GM18861 (cell line): ENCODE data around the gene PRSS36.
"Not testable (repeated sequence)": the region's sequence is repeated elsewhere in the genome, so short reads cannot be mapped to it uniquely, and the experiment has no call there.

ENCODE experiments used
- ATAC-seq: cut with Tn5 transposase; IDR thresholded peaks from one replicate; pipeline ENCODE4 v1.9.1; 2021; ENCODE audit not compliant: unreplicated experiment

The PRSS36 gene

DNA sequence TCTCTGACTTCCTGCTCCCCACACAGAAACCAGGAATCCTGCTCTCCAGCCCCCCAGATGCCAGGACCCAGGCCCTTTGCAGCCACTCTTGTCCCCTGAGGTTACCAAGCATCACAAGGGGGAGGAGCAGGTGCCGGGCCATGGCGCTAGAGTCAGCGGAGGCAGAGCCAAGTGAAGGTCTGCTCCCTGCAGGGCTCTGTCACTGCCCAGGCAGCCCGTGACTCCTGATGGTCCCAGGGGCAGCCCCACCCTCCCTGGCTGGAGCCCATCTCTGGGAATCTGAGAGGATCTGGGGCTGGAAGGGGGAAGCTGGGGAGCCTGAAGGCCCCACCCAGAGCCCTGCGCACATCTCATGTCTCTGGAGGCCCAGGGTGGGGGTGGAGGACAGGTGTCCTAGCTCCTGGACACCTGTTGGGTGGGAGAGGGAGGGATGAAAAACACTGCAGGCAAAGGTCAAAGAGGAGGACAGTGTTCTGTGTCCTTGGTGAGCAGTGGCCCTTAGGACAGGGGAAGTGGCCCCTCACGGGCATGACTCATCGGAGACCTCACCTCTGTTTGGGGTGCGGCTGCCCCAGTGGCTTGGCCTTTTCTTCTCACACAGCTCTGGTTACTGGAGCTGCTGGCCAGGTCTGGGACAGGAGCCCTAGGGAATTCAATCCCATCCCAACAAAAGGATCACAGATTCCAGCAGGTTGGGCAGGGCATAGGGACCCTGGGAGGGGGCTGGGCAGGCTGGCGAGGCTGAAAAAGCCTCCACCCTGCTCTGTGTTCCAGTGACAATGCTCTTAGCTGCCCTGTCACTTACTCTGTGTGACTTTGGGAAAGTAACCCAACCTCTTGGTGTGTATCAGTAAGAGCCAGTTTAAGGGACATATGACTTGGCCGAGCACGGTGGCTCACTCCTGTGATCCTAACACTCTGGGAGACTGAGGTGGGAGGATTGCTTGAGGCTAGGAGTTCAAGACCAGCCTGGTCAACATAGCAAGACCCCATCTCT lies at the start of gene PRSS36:
PRSS36 (minus strand) TSS at position 173 of the 997 bp plus-strand sequence; CDS start at position 142, 31 bp downstream.
- no peak for ATAC-seq

DNA sequence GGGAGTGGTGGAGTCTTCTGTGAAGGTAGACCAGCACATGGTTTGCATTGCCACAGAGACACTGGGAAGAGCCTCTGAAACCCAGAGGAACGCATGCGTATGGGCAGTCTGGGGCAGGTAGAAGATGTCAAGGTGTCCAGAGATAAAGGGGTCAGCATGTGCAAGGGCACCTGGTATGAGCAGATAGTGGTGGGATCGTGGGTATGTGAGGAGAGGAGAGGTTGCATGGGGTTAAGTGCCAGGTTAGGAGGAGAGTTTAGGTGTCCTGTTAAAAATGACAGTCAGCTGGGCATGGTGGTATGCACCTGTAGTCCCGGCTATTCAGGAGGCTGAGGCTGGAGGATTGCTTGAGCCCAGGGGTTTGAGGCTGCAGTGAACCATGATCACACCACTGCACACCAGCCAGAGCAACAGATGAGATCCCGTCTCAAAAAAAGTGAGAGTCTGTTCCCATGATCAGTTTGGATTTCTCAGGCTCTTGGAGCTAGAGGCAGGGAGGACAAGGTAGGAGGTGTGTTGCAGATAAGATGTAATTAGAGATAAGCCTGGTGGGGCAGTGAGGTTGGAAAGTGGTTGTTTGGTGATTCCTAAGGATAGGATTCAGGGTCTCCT lies 49.7 kb upstream of the PRSS36 start:
- no peak for ATAC-seq

DNA sequence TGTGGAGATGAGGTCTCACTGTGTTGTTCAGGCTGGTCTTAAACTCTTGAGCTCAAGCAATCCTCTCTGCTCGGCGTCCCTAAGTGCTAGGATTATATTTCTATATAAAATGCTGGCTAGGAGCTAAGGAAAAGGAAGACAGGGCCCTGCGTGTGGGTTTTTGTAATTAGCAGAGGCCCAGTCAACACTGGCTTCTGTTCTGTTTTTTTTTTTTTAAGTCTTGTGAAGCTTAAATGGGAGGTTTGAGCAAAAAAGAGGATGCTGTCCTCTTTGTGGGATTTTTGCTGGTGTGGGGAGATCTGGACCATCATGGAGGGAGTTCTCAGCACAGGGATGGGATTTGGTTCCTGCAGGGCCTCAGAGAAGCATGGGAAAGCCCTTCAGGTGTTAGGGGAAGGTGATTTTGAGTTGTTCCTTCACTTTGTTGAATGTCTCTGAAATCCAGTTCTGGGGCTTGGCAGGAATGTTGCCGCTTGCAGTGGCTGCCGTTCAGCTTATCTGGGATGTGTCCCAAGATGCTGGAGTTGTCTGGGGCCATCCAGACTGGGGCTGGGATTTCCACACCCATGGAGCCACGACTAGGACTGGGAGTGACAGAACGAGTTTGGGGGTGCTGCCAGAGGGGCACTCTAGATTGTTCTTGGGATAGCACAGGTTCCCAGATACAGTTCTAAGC lies 48.5 kb upstream of the PRSS36 start:
- no peak for ATAC-seq

GRCh38 chr16:31196324-31197088 lies 46.6 kb upstream of the PRSS36 start:
- no peak for ATAC-seq

DNA sequence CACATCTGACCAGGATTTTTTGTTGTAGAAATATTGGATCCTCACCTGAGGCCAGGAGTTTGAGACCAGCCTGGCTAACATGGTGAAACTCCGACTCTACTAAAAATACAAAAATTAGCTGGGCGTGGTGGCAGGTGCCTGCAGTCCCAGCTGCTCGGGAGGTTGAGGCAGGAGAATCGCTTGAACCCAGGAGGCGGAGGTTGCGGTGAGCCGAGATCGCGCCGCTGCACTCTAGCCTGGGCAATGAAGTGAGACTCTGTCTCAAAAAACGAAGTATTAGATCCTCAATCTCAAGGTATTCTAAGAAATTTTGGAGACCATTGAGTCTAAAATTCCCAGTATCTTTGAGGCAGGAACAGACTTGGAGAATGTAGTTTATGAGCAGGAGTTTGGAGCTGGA lies 46.0 kb upstream of the PRSS36 start:
- ATAC-seq: not testable (repeated sequence)

DNA sequence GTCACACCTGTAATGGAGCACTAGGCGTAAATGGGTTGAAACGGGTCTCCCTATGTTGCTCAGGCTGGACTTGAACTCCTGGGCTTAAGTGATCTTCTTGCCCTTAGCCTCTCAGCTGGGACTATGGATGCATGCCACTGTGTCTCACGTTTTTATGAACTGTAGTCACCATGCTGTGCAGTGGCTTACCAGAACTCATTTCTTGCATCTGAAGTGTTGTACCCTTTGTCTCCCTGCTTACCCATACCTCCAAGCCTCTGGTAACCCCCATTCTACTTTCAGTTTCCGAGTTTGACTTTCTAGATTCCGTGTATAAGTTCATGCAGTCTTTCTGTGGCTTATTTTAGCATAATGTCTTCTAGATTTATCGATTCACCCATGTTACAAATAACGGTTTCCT lies 45.0 kb upstream of the PRSS36 start:
- ATAC-seq: no peak

DNA sequence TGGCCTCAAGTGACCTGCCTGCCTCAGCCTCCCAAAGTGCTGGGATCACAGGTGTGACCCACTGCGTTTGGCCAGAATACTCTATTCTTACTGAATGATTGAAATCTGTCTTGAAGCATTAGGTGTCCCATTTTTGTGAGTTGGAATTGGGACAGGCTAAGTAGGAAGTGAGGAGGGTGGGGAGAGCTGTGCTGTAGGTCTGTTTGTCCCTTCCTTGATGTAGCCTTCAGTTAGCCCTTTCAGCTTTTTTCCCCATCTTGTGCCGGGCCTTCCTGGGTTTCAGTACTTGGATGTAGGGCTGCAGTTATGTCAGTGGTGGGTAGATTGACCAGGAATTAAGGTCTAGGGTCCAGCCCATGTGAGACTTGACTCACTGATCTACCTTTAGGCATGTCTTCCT lies 44.0 kb upstream of the PRSS36 start:
- ATAC-seq: no peak

- ATAC-seq: no peak
Observed at GRCh38 chr16:31192856-31193642, 43.2 kb upstream of the PRSS36 start.

DNA sequence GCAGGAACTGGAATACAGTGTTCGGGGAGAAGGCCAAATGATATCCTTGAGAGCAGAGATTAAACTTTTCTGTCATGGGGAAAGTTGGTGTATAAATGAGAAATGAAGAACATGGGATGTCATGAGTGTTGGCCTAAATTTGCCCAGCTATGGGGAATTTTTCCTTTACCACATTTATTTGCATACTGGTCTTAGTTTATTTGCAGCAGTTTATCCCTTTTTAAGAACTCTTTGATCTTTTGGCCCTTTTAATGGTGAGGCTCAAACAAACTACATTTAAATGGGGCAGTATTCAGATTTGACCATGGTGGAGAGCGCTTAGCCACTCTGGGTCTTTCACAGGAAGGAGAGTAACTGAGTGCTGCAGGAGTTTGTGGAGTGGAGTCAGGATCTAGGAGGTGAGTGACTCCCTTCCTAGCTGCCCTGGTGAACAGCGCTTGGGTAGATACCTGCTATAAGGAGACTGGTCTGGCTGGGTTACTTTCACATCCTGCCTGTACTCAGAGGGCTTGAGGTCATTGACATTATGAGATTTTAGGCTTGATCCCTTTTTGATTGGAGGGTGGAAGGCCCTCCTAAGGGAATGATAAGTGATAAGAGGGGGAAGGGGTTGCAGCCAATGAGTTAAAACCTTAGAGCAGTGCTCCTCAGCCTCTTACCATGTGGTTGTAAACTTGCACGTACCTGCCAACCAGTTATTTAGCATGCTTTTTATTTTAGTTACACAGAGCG lies 42.0 kb upstream of the PRSS36 start:
- ATAC-seq: no peak

GRCh38 chr16:31190818-31191444 lies 41.1 kb upstream of the PRSS36 start:
- ATAC-seq: no peak

- no peak for ATAC-seq
Observed at GRCh38 chr16:31190061-31190460, 40.2 kb upstream of the PRSS36 start.

GRCh38 chr16:31189412-31189778 lies 39.5 kb upstream of the PRSS36 start:
- no peak for ATAC-seq

DNA sequence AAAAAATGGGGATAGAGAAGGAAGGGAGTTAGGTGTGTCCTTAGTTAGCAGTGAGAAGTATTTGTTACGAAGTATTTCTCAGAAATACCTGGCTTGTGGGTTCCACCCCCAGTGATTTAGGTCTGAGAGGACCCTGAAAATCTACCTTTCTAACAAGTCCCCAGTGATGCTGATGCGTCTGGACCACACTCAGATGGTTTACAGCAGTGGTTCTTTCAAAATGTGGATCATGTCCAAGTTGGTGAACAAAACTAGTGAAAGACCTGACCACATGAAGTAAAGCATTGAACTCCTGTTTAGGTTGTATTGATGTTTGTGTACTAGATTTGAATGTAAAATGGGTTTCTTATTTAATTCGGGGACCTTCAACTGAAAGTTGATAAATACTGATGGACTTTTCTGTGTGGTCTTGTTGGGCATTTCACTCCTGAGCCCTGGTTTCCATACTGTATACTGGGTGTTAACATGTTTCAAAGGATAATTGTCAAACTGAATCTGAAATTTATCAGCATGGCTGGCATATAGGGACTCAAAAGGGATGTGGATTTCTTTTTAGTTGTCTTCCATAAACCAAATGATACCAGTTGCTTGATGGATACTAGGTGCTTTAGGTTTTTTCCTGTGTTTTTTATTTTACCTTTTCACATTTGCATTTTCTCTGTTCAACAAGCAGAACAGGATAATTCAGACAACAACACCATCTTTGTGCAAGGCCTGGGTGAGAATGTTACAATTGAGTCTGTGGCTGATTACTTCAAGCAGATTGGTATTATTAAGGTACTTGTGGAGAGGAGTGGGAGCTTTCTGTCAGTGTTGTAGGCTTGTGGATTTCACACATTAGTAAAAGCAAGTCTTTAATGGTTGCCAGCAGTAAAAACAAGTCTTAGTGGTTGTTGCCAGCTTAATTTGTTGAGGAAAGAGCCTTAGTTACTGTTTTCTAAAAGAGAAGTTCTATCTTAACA lies 38.9 kb upstream of the PRSS36 start:
- ATAC-seq: no peak

DNA sequence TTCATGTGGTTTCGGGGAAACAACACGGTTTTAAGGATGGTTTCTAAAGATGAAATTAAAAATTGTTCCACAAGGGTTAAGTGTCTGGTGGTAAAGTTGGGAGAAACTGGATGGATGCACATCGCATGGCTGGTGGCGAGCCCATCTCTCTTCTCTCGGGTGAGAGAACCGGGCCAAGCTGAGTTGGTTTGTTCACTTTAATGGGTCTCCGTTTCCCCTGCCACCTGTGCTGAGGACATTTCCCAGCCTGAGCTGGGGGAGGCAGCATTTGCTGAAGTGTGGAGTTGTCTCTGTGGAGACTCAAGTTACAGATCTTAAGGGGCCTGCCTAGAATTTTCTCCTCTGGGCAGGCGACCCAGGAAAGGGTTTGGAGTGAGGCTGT lies 37.9 kb upstream of the PRSS36 start:
- no peak for ATAC-seq

DNA sequence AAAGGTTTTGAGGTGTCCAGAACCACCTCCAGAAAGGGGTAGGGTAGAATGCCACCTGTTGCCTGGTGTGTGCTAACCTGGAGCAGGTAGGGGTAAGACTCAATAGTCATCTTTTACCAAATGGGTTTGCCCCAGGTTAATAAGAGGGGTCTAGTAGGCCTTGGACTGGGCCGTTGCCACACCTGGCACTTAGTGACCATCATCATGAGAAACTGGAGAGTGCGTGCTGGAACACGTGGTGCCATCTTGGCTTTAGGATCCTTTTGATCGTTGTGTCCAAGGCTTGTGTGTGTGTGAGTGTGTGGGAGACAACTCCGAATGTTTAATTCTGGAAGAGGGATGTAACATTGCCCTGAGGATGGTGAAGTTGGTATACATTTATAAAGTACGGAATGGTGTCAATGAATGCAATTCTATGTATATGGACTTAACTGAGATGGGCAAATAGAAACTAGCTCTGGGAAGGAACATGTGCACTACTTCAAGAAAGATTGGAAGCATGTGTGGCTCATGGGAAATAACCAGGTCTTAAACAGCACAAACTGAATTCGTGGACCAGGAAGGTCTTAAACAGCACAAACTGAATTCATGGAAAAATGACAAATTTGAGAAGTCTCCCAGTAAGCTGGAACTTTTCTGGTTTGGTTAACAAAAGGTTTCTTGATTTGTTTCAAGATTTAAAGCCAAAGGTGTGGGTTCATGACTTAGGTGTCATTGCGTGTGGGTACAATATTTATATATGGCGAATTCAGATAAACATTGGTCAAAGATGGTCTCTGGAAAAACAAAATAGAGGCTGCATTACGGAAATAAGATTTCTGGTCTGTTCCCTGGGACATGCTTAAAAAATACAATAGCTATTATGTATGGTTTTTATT lies 37.3 kb upstream of the PRSS36 start:
- no peak for ATAC-seq

- ATAC-seq: no peak
Observed at GRCh38 chr16:31186176-31186575, 36.3 kb upstream of the PRSS36 start.

- no peak for ATAC-seq
Observed at GRCh38 chr16:31185339-31185738, 35.5 kb upstream of the PRSS36 start.
